MM.1S (cell line): ENCODE measurements around the gene UFD1.

Experiments
- EZH2 ChIP-seq: fragments of 300-600 bp; sonication (generic); optimal IDR thresholded peaks from 2 replicates; pipeline ENCODE3; 2017; ENCODE audit warnings: low read depth, mild to moderate bottlenecking, antibody characterized with exemption, low read length, mixed read lengths
- TF ChIP-seq, protein P1 (sequence below): fragments of 300-600 bp; sonication (generic); IDR thresholded peaks from 2 replicates; pipeline ENCODE4 v1.5.1; 2016; ENCODE audit warnings: antibody characterized with exemption, low read length, mixed read lengths

GRCh38 chr22:19477321-19478044 lies 1.5 kb downstream of the UFD1 start:
- TF ChIP-seq EZH2, result no peak
- TF ChIP-seq, protein P1, sequence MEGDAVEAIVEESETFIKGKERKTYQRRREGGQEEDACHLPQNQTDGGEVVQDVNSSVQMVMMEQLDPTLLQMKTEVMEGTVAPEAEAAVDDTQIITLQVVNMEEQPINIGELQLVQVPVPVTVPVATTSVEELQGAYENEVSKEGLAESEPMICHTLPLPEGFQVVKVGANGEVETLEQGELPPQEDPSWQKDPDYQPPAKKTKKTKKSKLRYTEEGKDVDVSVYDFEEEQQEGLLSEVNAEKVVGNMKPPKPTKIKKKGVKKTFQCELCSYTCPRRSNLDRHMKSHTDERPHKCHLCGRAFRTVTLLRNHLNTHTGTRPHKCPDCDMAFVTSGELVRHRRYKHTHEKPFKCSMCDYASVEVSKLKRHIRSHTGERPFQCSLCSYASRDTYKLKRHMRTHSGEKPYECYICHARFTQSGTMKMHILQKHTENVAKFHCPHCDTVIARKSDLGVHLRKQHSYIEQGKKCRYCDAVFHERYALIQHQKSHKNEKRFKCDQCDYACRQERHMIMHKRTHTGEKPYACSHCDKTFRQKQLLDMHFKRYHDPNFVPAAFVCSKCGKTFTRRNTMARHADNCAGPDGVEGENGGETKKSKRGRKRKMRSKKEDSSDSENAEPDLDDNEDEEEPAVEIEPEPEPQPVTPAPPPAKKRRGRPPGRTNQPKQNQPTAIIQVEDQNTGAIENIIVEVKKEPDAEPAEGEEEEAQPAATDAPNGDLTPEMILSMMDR, result peak; percentile 37
